Heart right ventricle (tissue), 16 donors: ENCODE results near the gene LGALS7. TPM values are rescaled to one million over a fixed set of nuclear protein-coding genes. Genes with fewer than 3 reads are reported as not detected.
A peak's percentile ranks its signal among the peaks of the same experiment; 100 is the strongest.

ENCODE experiments used
- ATAC-seq, 8 donors: fragments of 200-7000 bp; cut with Tn5 transposase; one replicate each; pipeline ENCODE4 v1.9.1; 2020; ENCODE audit warnings: mild to moderate bottlenecking in 8 of 8, moderate library complexity in 8 of 8, moderate number of reproducible peaks in 1 of 8
- DNase-seq, 2 donors: peaks; one replicate each; pipeline ENCODE4 v3.0.0-alpha.2; 2020
- H3K27ac ChIP-seq, 10 donors: fragments of 200-600 bp; sonication (generic) in 2 of 10; one replicate each; pipeline versions ENCODE4 v1.5.0 to v1.8.0; 2020 to 2022; ENCODE audit warnings: mild to moderate bottlenecking in 3 of 10
- H3K27me3 ChIP-seq, 7 donors: fragments of 200-600 bp; one replicate each; pipeline ENCODE4 v1.8.0; 2021 to 2022; ENCODE audit warnings: mild to moderate bottlenecking in 2 of 7
- H3K36me3 ChIP-seq, 9 donors: fragments of 200-600 bp; sonication (generic) in 1 of 9; one replicate each; pipeline versions ENCODE4 v1.5.0 to v1.8.0; 2020 to 2022; ENCODE audit warnings: mild to moderate bottlenecking in 2 of 9
- H3K4me1 ChIP-seq, 9 donors: fragments of 200-600 bp; sonication (generic) in 1 of 9; one replicate each; pipeline versions ENCODE4 v1.5.0 to v1.8.0; 2020 to 2022; ENCODE audit warnings: mild to moderate bottlenecking in 4 of 9
- H3K4me3 ChIP-seq, 10 donors: fragments of 200-600 bp; sonication (generic) in 2 of 10; one replicate each; pipeline versions ENCODE4 v1.5.0 to v1.8.0; 2020 to 2022; ENCODE audit warnings: mild to moderate bottlenecking in 7 of 10, moderate library complexity in 2 of 10
- H3K9me3 ChIP-seq, 11 donors: fragments of 200-600 bp in 10 of 11; sonication (generic) in 2 of 11; one replicate each; pipeline versions ENCODE4 v1.5.0 to v1.8.0; 2013 to 2022; ENCODE audit warnings: mild to moderate bottlenecking in 2 of 11, control low read depth in 1 of 11, moderate library complexity in 1 of 11
- WGBS, 2 donors: extraction: QIAGEN DNeasy Blood & Tissue Kit; methylation state at CpG; one replicate each; pipeline ENCODE4 v1.1.7; 2013; ENCODE audit warnings: inconsistent platforms in 1 of 2; 5-methylcytosine and 5-hydroxymethylcytosine counted together
- intact Hi-C, 10 donors: fragments of 100-400 bp; cut with DNase I; formaldehyde crosslinking; loops; one replicate each; pipeline versions ENCODE4 v1.11.1 to v1.14.2; 2022
- polyA plus RNA-seq, 2 donors: library from polyadenylated mRNA; stranded (reverse); fragments of 200-250 nt; gene quantifications; one replicate each; pipeline ENCODE4 v1.2.3, GENCODE V29; 2013
- total RNA-seq, 10 donors: library from RNA; stranded (reverse); fragmentation: NEBNext Ultra II Directional in 3 of 10; extraction: Animal tissue kit (Norgen Biotek cat#: 25700) in 3 of 10; gene quantifications; one replicate each; pipeline versions ENCODE4 v1.2.1 to v1.2.4, GENCODE V29; 2021 to 2023
- TF ChIP-seq, protein P1 (sequence below), 9 donors: fragments of 200-600 bp; sonication (generic) in 2 of 9; IDR thresholded peaks; one replicate each; pipeline versions ENCODE4 v1.5.0 to v1.8.0; 2021 to 2022; ENCODE audit warnings: antibody characterized with exemption in 9 of 9, mild to moderate bottlenecking in 5 of 9, moderate library complexity in 1 of 9
- donor health status: Arrhythmogenic right ventricular cardiomyopathy.
- donor health status: ischemic (EF 13 %, LVEDD 7.1; RV severe dilation, severe dysfunction).
- donor health status: healthy with polysubstance abuse.
- donor health status: DM: no; HTN: yes; CAD: no.
- donor health status: DM: no; HTN: no; CAD: no.
- donor health status: ischemic (EF 25% LVEDD 6.9; RV normal size, moderate dysfunction).
- donor health status: ischemic (EF 25% LVEDD 5.7; RV mildly dilated, moderate dysfunction).
- donor health status: healthy.
- donor health status: DM: yes; HTN: yes; CAD: no.
- donor health status: Ischemic cardiomyopathy.
- donor health status: ischemic (EF 35%, LVEDD 5.7; RV mildly dilated, moderate dysfunction).
- donor health status: nonischemic (EF 11% LVEDD 7.7; RV severe dilation, severe dysfunction).
- donor health status: DM: yes; HTN: yes; CAD: no.
- donor health status: PGD.
- donor health status: ischemic (EF 29% LVEDD 5.4; RV normal size, mild dysfunction).
- donor health status: nonischemic (EF 23%, LVEDD 6.1; RV moderate dilation, normal function).

The LGALS7 gene
- total and polyA plus RNA-seq, 12 donors, result not detected

DNA sequence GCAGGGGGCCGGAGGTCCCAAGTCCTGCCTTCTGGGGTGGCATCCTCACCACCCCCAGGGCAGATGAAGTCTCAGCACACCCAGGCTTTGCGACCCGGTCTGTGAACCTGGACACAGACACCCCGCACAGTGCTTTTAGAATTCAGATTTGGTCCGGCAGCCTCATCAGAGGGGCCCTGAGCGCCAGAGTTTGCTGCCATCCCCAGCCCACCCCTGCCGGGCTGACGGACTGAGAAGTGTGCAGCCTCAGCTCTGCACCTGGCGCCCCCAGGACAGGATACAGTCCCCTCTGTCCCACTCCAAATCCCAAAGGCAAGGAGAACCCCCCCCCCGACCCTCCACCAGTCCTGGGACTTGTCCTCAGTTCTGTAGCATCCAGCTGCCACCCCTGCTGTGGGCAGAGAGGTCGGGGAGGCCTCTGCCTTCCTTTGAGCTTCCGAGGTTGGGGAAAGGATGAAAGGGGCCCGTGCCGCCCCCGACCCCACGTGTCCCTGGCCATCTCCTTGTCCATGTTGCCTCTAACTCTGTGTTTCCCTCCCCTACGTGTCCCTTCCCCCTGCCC lies 45.9 kb downstream of the LGALS7 start:
- TF ChIP-seq, protein P1, sequence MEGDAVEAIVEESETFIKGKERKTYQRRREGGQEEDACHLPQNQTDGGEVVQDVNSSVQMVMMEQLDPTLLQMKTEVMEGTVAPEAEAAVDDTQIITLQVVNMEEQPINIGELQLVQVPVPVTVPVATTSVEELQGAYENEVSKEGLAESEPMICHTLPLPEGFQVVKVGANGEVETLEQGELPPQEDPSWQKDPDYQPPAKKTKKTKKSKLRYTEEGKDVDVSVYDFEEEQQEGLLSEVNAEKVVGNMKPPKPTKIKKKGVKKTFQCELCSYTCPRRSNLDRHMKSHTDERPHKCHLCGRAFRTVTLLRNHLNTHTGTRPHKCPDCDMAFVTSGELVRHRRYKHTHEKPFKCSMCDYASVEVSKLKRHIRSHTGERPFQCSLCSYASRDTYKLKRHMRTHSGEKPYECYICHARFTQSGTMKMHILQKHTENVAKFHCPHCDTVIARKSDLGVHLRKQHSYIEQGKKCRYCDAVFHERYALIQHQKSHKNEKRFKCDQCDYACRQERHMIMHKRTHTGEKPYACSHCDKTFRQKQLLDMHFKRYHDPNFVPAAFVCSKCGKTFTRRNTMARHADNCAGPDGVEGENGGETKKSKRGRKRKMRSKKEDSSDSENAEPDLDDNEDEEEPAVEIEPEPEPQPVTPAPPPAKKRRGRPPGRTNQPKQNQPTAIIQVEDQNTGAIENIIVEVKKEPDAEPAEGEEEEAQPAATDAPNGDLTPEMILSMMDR (IDR thresholded peaks at IDR 0.05), result no peak
- WGBS, 2 donors, result 81 to 83% methylated on average over 17 of the region's 17 CpGs
- Histone ChIP-seq H3K27ac (peak overlapping the region; percentile 26 to 79 (median 68)), H3K9me3 (no peaks in the 10 kb centered on the region), H3K27me3 (no peaks in the 10 kb centered on the region), H3K4me3 (no peak overlapping the region), H3K36me3 (peaks cover 16 to 98% (median 77%) of the 10 kb centered on the region in 9 donors), H3K4me1 (peaks cover 17 to 82% (median 46%) of the 10 kb centered on the region in 9 donors)
- intact Hi-C loops, result loop anchor here in 3 of 10 donors (5.0 to 10.0 kb wide), 3 partner anchors 90 to 183 kb away; partner anchors contain the start of gene ECH1 (in 1 of the 3)
- no peak for DNase-seq
- no peak for ATAC-seq

DNA sequence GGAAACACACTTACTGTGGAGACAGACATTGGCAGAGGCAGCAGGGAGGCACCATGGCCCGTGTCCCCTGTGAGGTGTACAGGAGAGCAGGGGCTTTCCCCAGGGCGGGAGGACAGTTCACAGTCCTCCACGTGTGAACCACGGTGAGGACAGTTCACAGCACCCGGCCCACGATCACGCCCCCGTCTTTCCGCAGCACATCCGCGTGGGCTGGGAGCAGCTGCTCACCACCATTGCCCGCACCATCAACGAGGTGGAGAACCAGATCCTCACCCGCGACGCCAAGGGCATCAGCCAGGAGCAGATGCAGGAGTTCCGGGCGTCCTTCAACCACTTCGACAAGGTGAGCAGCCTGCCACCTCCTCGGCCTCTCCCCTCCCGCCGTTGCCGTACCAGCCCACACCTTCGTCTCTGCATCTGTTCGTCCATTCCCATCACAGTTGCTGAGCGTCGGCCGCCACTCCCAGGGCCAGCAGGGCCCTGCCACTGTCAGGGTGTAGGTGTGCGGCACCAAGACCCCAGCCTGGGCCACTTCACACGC lies 46.5 kb downstream of the LGALS7 start:
- Histone ChIP-seq H3K9me3 (no peaks in the 10 kb centered on the region), H3K4me3 (no peak overlapping the region), H3K4me1 (peaks cover 21 to 83% (median 52%) of the 10 kb centered on the region in 9 donors), H3K27ac (peak overlapping the region; percentile 29 to 79 (median 68)), H3K27me3 (no peaks in the 10 kb centered on the region), H3K36me3 (peaks cover 16 to 98% (median 83%) of the 10 kb centered on the region in 9 donors)
- no peak for ATAC-seq
- peak in 1 of 2 donors; percentile 16 for DNase-seq
- TF ChIP-seq, protein P1 (IDR thresholded peaks at IDR 0.05), result no peak
- intact Hi-C loops, result loop anchor here in 3 of 10 donors (5.0 to 10.0 kb wide), 3 partner anchors 90 to 182 kb away; partner anchors contain the start of gene ECH1 (in 1 of the 3)
- 67 to 70% methylated on average over 30 of the region's 30 CpGs for WGBS, 2 donors

- 74 to 77% methylated on average over 6 of the region's 6 CpGs for WGBS, 2 donors
- DNase-seq (peak in 1 of 2 donors; percentile 9), ATAC-seq (no peak)
Observed at GRCh38 chr19:38726284-38726673, 47.0 kb downstream of the LGALS7 start.

More at GRCh38 chr19:38726284-38726673, 47.0 kb downstream of the LGALS7 start:
- intact Hi-C loops, result loop anchor here in 3 of 10 donors (5.0 to 10.0 kb wide), 3 partner anchors 89 to 181 kb away; partner anchors contain the start of gene ECH1 (in 1 of the 3)
- no peaks in the 10 kb centered on the region for H3K27me3 ChIP-seq
- TF ChIP-seq, protein P1 (IDR thresholded peaks at IDR 0.05), result no peak
- H3K36me3 ChIP-seq, result peaks cover 18 to 98% (median 88%) of the 10 kb centered on the region in 9 donors
- H3K4me1 ChIP-seq, result peaks cover 26 to 83% (median 57%) of the 10 kb centered on the region in 9 donors
- no peaks in the 10 kb centered on the region for H3K9me3 ChIP-seq
- H3K4me3 ChIP-seq, result no peak overlapping the region
- H3K27ac ChIP-seq, result peak overlapping the region; percentile 29 to 79 (median 66)
